Astrocyte of the cerebellum (primary cell): ENCODE results near the gene SHISA8.

Experiments used
- DNase-seq: peaks from one replicate; pipeline ENCODE4 v3.0.0-alpha.2; 2011; ENCODE audit warnings: low read depth
- H3K4me3 ChIP-seq: 2 replicates; pipeline ENCODE4 v1.5.1; 2011; ENCODE audit warnings: mild to moderate bottlenecking, low read depth, low read length, moderate library complexity
- CTCF ChIP-seq: IDR thresholded peaks from 2 replicates; pipeline ENCODE4 v1.5.1; 2012; ENCODE audit warnings: low read length, low read depth, moderate library complexity, mild to moderate bottlenecking; ENCODE audit errors: missing control alignments
- in situ Hi-C: cut with HindIII; loops from 2 replicates; pipeline ENCODE4 v1.10.0; 2017; ENCODE audit warnings: low sequenced_read_pairs

Gene SHISA8

GRCh38 chr22:41940832-41941765, 26.2 kb upstream of the SHISA8 start:
- peak; percentile 64 for DNase-seq
- peak; percentile 85 for TF ChIP-seq CTCF

GRCh38 chr22:41939981-41940831, 25.3 kb upstream of the SHISA8 start:
- no peak for TF ChIP-seq CTCF
- DNase-seq = no peak
- in situ Hi-C loops = loop anchor here (10.0 kb wide), 1 partner anchor 105 kb away; the partner anchor contains the start of gene SREBF2
- H3K4me3 ChIP-seq = no peak overlapping the region

More at GRCh38 chr22:41940832-41941765, 26.2 kb upstream of the SHISA8 start:
- H3K4me3 ChIP-seq = no peak overlapping the region
- in situ Hi-C loops = no loop called here

- in situ Hi-C loops = loop anchor here (10.0 kb wide), 1 partner anchor 102 kb away; the partner anchor contains the start of gene SREBF2
- no peak for TF ChIP-seq CTCF
- DNase-seq = no peak
- no peak overlapping the region for H3K4me3 ChIP-seq
Measured at GRCh38 chr22:41936894-41937169, 22.0 kb upstream of the SHISA8 start.

- H3K4me3 ChIP-seq = no peak overlapping the region
- no peak for DNase-seq
- in situ Hi-C loops = loop anchor here (10.0 kb wide), 1 partner anchor 101 kb away; the partner anchor contains the start of gene SREBF2
- TF ChIP-seq CTCF = no peak
Measured at GRCh38 chr22:41935509-41935908, 20.6 kb upstream of the SHISA8 start.

GRCh38 chr22:41935015-41935351, 20.1 kb upstream of the SHISA8 start:
- in situ Hi-C loops = loop anchor here (10.0 kb wide), 1 partner anchor 100 kb away; the partner anchor contains the start of gene SREBF2
- H3K4me3 ChIP-seq = no peak overlapping the region
- no peak for TF ChIP-seq CTCF
- no peak for DNase-seq

- no peak for TF ChIP-seq CTCF
- DNase-seq = no peak
- no peak overlapping the region for H3K4me3 ChIP-seq
- in situ Hi-C loops = loop anchor here (10.0 kb wide), 1 partner anchor 100 kb away; the partner anchor contains the start of gene SREBF2
Measured at GRCh38 chr22:41934284-41935014, 19.6 kb upstream of the SHISA8 start.
